GM12865 (cell line): Measurements from ENCODE around the gene PRPSAP1.

Experiments
- DNase-seq: peaks from one replicate; pipeline ENCODE4 v3.0.0; 2010; ENCODE audit warnings: low read depth
- H3K4me3 ChIP-seq: 2 replicates; pipeline ENCODE4 v1.5.1; 2011; ENCODE audit warnings: mild to moderate bottlenecking, low read depth, low read length, control low read depth
- CTCF ChIP-seq: IDR thresholded peaks from 2 replicates; pipeline ENCODE4 v1.5.1; 2011; ENCODE audit warnings: low read length, control low read depth, low read depth, inconsistent platforms; ENCODE audit not compliant: insufficient read depth; ENCODE audit errors: missing control alignments

PRPSAP1 gene

GRCh38 chr17:76297436-76297835, 56.3 kb downstream of the PRPSAP1 start:
- TF ChIP-seq CTCF = no peak

GRCh38 chr17:76296889-76297288, 56.8 kb downstream of the PRPSAP1 start:
- H3K4me3 ChIP-seq = no peak overlapping the region
- TF ChIP-seq CTCF = no peak
- DNase-seq = no peak

More at GRCh38 chr17:76297436-76297835, 56.3 kb downstream of the PRPSAP1 start:
- no peak overlapping the region for H3K4me3 ChIP-seq
- DNase-seq = no peak

GRCh38 chr17:76296186-76296585, 57.5 kb downstream of the PRPSAP1 start:
- no peak for DNase-seq

GRCh38 chr17:76293106-76293505, 60.6 kb downstream of the PRPSAP1 start:
- no peak overlapping the region for H3K4me3 ChIP-seq
- DNase-seq = no peak
- TF ChIP-seq CTCF = no peak

More at GRCh38 chr17:76296186-76296585, 57.5 kb downstream of the PRPSAP1 start:
- no peak overlapping the region for H3K4me3 ChIP-seq
- no peak for TF ChIP-seq CTCF

GRCh38 chr17:76292567-76292966, 61.1 kb downstream of the PRPSAP1 start:
- no peak for DNase-seq
- H3K4me3 ChIP-seq = no peak overlapping the region
- TF ChIP-seq CTCF = no peak

- TF ChIP-seq CTCF = no peak
- no peak for DNase-seq
Observed at GRCh38 chr17:76281573-76282371, 71.9 kb downstream of the PRPSAP1 start.

GRCh38 chr17:76280650-76281049, 73.1 kb downstream of the PRPSAP1 start:
- no peak for TF ChIP-seq CTCF
- no peak for DNase-seq
- H3K4me3 ChIP-seq = no peak overlapping the region

More at GRCh38 chr17:76281573-76282371, 71.9 kb downstream of the PRPSAP1 start:
- no peak overlapping the region for H3K4me3 ChIP-seq
